ENCODE results near the gene SLC13A2. TPM values are rescaled to one million over a fixed set of nuclear protein-coding genes. Genes with fewer than 3 reads are reported as not detected.

Gene SLC13A2
- total RNA-seq, 2 donors from 2014 or later: not detected

- no peak for DNase-seq (ENCODE audit: low spot score)
- no peak for ATAC-seq (ENCODE audit: insufficient number of reproducible peaks, low FRiP score, low read depth)
- Histone ChIP-seq H3K9me3 (no peaks in the 10 kb centered on the region), H3K27ac (no peak overlapping the region), H3K36me3 (no peaks in the 10 kb centered on the region), H3K4me1 (ENCODE audit: control insufficient read depth in 1 of 2, low read depth in 2 of 2) (no peaks in the 10 kb centered on the region), H3K4me3 (no peak overlapping the region), H3K27me3 (replicated peaks; ENCODE audit: insufficient read depth) (no peaks in the 10 kb centered on the region)
- TF ChIP-seq CTCF (IDR thresholded peaks at IDR 0.05): no peak
Observed at GRCh38 chr17:28468781-28469180, 4.7 kb upstream of the SLC13A2 start.

GRCh38 chr17:28469376-28469775 is 4.1 kb upstream of the SLC13A2 start:
- no peak for DNase-seq (ENCODE audit: low spot score)
- no peak overlapping the region for H3K27ac ChIP-seq
- H3K36me3 ChIP-seq: no peaks in the 10 kb centered on the region
- no peak overlapping the region for H3K4me3 ChIP-seq
- TF ChIP-seq CTCF (IDR thresholded peaks at IDR 0.05): no peak
- no peaks in the 10 kb centered on the region for H3K9me3 ChIP-seq
- no peaks in the 10 kb centered on the region for H3K27me3 ChIP-seq (replicated peaks; ENCODE audit: insufficient read depth)
- no peaks in the 10 kb centered on the region for H3K4me1 ChIP-seq (ENCODE audit: control insufficient read depth in 1 of 2, low read depth in 2 of 2)
- no peak for ATAC-seq (ENCODE audit: insufficient number of reproducible peaks, low FRiP score, low read depth)

- no peaks in the 10 kb centered on the region for H3K36me3 ChIP-seq
- no peak for DNase-seq (ENCODE audit: low spot score)
- H3K4me3 ChIP-seq: no peak overlapping the region
- no peak for TF ChIP-seq CTCF (IDR thresholded peaks at IDR 0.05)
- no peak overlapping the region for H3K27ac ChIP-seq
- H3K27me3 ChIP-seq (replicated peaks; ENCODE audit: insufficient read depth): no peaks in the 10 kb centered on the region
- H3K4me1 ChIP-seq (ENCODE audit: control insufficient read depth in 1 of 2, low read depth in 2 of 2): no peaks in the 10 kb centered on the region
- ATAC-seq (ENCODE audit: insufficient number of reproducible peaks, low FRiP score, low read depth): no peak
- no peaks in the 10 kb centered on the region for H3K9me3 ChIP-seq
Observed at GRCh38 chr17:28470266-28470913, 3.1 kb upstream of the SLC13A2 start.

- ATAC-seq (ENCODE audit: insufficient number of reproducible peaks, low FRiP score, low read depth) (no peak), DNase-seq (ENCODE audit: low spot score) (no peak)
- no peak for TF ChIP-seq CTCF (IDR thresholded peaks at IDR 0.05)
- no peaks in the 10 kb centered on the region for H3K27me3 ChIP-seq (replicated peaks; ENCODE audit: insufficient read depth)
- no peak overlapping the region for H3K27ac ChIP-seq
- no peaks in the 10 kb centered on the region for H3K9me3 ChIP-seq
- no peak overlapping the region for H3K4me3 ChIP-seq
- no peaks in the 10 kb centered on the region for H3K36me3 ChIP-seq
- no peaks in the 10 kb centered on the region for H3K4me1 ChIP-seq (ENCODE audit: control insufficient read depth in 1 of 2, low read depth in 2 of 2)
Observed at GRCh38 chr17:28470914-28471366, 2.5 kb upstream of the SLC13A2 start.

GRCh38 chr17:28471531-28472342 is 1.7 kb upstream of the SLC13A2 start:
- H3K4me1 ChIP-seq (ENCODE audit: control insufficient read depth in 1 of 2, low read depth in 2 of 2): no peaks in the 10 kb centered on the region
- no peak for TF ChIP-seq CTCF (IDR thresholded peaks at IDR 0.05)
- H3K4me3 ChIP-seq: no peak overlapping the region
- no peaks in the 10 kb centered on the region for H3K36me3 ChIP-seq
- no peak overlapping the region for H3K27ac ChIP-seq
- H3K9me3 ChIP-seq: no peaks in the 10 kb centered on the region
- no peaks in the 10 kb centered on the region for H3K27me3 ChIP-seq (replicated peaks; ENCODE audit: insufficient read depth)
- DNase-seq (ENCODE audit: low spot score): no peak
- no peak for ATAC-seq (ENCODE audit: insufficient number of reproducible peaks, low FRiP score, low read depth)
